Neural progenitor cell (in vitro differentiated cells): ENCODE measurements around the gene AMACR. TPM values are rescaled to one million over a fixed set of nuclear protein-coding genes. Genes with fewer than 3 reads are reported as not detected.
"Not testable (repeated sequence)": the region's sequence is repeated elsewhere in the genome, so short reads cannot be mapped to it uniquely, and the experiment has no call there.

ENCODE experiments used
- DNase-seq: peaks from one replicate; pipeline ENCODE4 v3.0.0-alpha.2; 2016; ENCODE audit warnings: low spot score
- H2AFZ ChIP-seq: fragments of 200-600 bp; sonication (generic); replicated peaks from 2 replicates; pipeline ENCODE4 v1.6.1; 2016; ENCODE audit warnings: antibody characterized with exemption
- H3F3A ChIP-seq: fragments of 200-600 bp; sonication (generic); 2 replicates; pipeline ENCODE4 v1.6.1; 2016; ENCODE audit warnings: antibody characterized with exemption, low read depth
- H3K27ac ChIP-seq: fragments of 200-600 bp; sonication (generic); 2 replicates; pipeline ENCODE4 v1.5.1; 2016; ENCODE audit warnings: mild to moderate bottlenecking
- H3K27me3 ChIP-seq: fragments of 200-600 bp; sonication (generic); 2 replicates; pipeline ENCODE4 v1.6.1; 2016; ENCODE audit warnings: mild to moderate bottlenecking, moderate library complexity
- H3K36me3 ChIP-seq: fragments of 200-600 bp; sonication (generic); 2 replicates; pipeline ENCODE4 v1.5.1; 2016
- H3K4me1 ChIP-seq: fragments of 200-600 bp; sonication (generic); 2 replicates; pipeline ENCODE4 v1.6.1; 2016; ENCODE audit warnings: mixed run types
- H3K4me2 ChIP-seq: fragments of 200-600 bp; sonication (generic); 2 replicates; pipeline ENCODE4 v1.6.1; 2016
- H3K4me3 ChIP-seq: fragments of 200-600 bp; sonication (generic); 2 replicates; pipeline ENCODE4 v1.5.1; 2016
- H3K79me2 ChIP-seq: fragments of 200-600 bp; sonication (generic); 2 replicates; pipeline ENCODE4 v1.6.1; 2016; ENCODE audit warnings: low read depth
- H3K9ac ChIP-seq: fragments of 200-600 bp; sonication (generic); 2 replicates; pipeline ENCODE4 v1.6.1; 2016
- H3K9me3 ChIP-seq: fragments of 200-600 bp; sonication (generic); 2 replicates; pipeline ENCODE4 v1.5.1; 2016; ENCODE audit warnings: low read depth
- H4K20me1 ChIP-seq: fragments of 200-600 bp; sonication (generic); 2 replicates; pipeline ENCODE4 v1.6.1; 2016; ENCODE audit warnings: low read depth
- H3K27ac Mint-ChIP-seq: 3 replicates; pipeline ENCODE4 v1.8.0; 2021; ENCODE audit warnings: mixed read lengths
- H3K27me3 Mint-ChIP-seq: 2 replicates; pipeline ENCODE4 v1.8.0; 2022; ENCODE audit warnings: low read depth, mild to moderate bottlenecking, inconsistent platforms, moderate library complexity, mixed read lengths; ENCODE audit not compliant: insufficient read depth
- H3K36me3 Mint-ChIP-seq: 3 replicates; pipeline ENCODE4 v1.8.0; 2021; ENCODE audit warnings: mixed read lengths
- H3K4me1 Mint-ChIP-seq: 3 replicates; pipeline ENCODE4 v1.8.0; 2021; ENCODE audit warnings: mixed read lengths
- H3K4me3 Mint-ChIP-seq: 3 replicates; pipeline ENCODE4 v1.8.0; 2021; ENCODE audit warnings: mild to moderate bottlenecking, moderate library complexity, mixed read lengths
- H3K9me3 Mint-ChIP-seq: 3 replicates; pipeline ENCODE4 v1.8.0; 2020; ENCODE audit warnings: mixed read lengths
- EZH2 ChIP-seq: fragments of 200-600 bp; sonication (generic); IDR thresholded peaks from 2 replicates; pipeline ENCODE4 v1.6.1; 2017; ENCODE audit warnings: antibody characterized with exemption, mild to moderate bottlenecking, moderate library complexity
- EZH2phosphoT487 ChIP-seq: fragments of 200-600 bp; sonication (generic); IDR thresholded peaks from 2 replicates; pipeline ENCODE4 v1.6.1; 2017; ENCODE audit warnings: antibody characterized with exemption
- total RNA-seq: library from RNA; depleted of rRNA; stranded (reverse); fragments of >200 nt; gene quantifications from 2 replicates; pipeline ENCODE4 v1.2.3, GENCODE V29; 2015; ENCODE audit warnings: low replicate concordance
- TF ChIP-seq, protein P1 (sequence below): fragments of 200-600 bp; sonication (generic); IDR thresholded peaks from 2 replicates; pipeline ENCODE4 v1.5.1; 2017; ENCODE audit warnings: antibody characterized with exemption, mild to moderate bottlenecking

The AMACR gene
- total RNA-seq, 1 donor from 2014 or later: 14.9 TPM

DNA sequence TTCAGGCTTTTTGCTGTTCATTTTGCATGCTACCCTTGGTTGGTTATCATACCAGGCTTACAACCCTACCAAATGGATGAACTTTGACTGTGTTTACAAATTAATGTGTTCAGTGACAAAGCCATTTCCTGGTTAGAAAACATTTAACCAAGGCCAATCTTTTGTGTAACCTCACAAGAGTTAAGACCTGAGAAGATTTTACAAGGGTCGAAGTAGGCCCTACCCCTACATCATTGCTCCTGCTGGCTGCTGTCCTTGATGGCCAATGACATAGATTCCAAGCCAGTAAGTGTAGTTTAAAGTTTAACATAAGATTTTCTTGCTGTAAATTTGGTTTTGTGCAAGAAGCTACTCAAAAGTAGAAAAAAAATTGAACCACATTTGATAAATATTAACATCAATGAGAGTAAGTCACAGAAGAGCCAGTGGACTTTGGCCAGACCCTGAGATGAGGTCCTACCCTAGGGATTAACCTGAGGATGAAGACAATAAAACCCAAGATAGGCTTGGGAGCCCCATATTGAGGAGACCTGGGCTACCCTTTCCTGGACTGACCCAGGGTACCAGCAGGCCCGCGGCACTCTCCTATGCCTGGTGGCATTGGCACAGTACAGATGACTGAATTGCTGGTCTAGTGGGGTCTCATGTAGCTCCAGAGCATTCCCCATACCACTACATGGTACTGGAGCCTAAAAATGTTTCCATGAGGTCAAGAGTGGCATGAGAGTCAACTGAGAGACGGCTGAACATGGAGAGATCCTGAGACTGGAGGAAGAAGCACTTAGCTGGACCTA, 26.9 kb upstream of the AMACR start:
- TF ChIP-seq, protein P1, sequence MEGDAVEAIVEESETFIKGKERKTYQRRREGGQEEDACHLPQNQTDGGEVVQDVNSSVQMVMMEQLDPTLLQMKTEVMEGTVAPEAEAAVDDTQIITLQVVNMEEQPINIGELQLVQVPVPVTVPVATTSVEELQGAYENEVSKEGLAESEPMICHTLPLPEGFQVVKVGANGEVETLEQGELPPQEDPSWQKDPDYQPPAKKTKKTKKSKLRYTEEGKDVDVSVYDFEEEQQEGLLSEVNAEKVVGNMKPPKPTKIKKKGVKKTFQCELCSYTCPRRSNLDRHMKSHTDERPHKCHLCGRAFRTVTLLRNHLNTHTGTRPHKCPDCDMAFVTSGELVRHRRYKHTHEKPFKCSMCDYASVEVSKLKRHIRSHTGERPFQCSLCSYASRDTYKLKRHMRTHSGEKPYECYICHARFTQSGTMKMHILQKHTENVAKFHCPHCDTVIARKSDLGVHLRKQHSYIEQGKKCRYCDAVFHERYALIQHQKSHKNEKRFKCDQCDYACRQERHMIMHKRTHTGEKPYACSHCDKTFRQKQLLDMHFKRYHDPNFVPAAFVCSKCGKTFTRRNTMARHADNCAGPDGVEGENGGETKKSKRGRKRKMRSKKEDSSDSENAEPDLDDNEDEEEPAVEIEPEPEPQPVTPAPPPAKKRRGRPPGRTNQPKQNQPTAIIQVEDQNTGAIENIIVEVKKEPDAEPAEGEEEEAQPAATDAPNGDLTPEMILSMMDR: no peak
- no peak for TF ChIP-seq EZH2
- Histone ChIP-seq H3K9me3 (no peaks in the 10 kb centered on the region), H3K27me3 (no peaks in the 10 kb centered on the region), H3K4me2 (no peak overlapping the region), H2AFZ (no peak overlapping the region), H3K36me3 (no peaks in the 10 kb centered on the region), H3F3A (no peaks in the 10 kb centered on the region), H3K27ac (no peak overlapping the region), H3K79me2 (no peaks in the 10 kb centered on the region), H3K9ac (no peak overlapping the region), H3K4me1 (peaks cover 13% of the 10 kb centered on the region), H4K20me1 (no peaks in the 10 kb centered on the region), H3K4me3 (no peak overlapping the region)
- H3K9me3 Mint-ChIP-seq: peaks cover 5% of the 10 kb centered on the region
- peaks cover 9% of the 10 kb centered on the region for H3K4me1 Mint-ChIP-seq
- H3K36me3 Mint-ChIP-seq: peaks cover 2% of the 10 kb centered on the region
- H3K4me3 Mint-ChIP-seq: no peak overlapping the region
- no peak overlapping the region for H3K27ac Mint-ChIP-seq
- H3K27me3 Mint-ChIP-seq: no peaks in the 10 kb centered on the region
- no peak for DNase-seq

- peaks cover 2% of the 10 kb centered on the region for H3K36me3 Mint-ChIP-seq
- H3K4me3 Mint-ChIP-seq: no peak overlapping the region
- no peaks in the 10 kb centered on the region for H3K27me3 Mint-ChIP-seq
- Histone ChIP-seq H3K79me2 (no peaks in the 10 kb centered on the region), H2AFZ (no peak overlapping the region), H3K4me1 (no peaks in the 10 kb centered on the region), H3K9ac (no peak overlapping the region), H3K4me3 (no peak overlapping the region), H3K4me2 (no peak overlapping the region), H3K27ac (no peak overlapping the region), H3K36me3 (no peaks in the 10 kb centered on the region), H4K20me1 (no peaks in the 10 kb centered on the region), H3F3A (no peaks in the 10 kb centered on the region), H3K27me3 (no peaks in the 10 kb centered on the region), H3K9me3 (no peaks in the 10 kb centered on the region)
- no peaks in the 10 kb centered on the region for H3K9me3 Mint-ChIP-seq
- DNase-seq: no peak
- peaks cover 4% of the 10 kb centered on the region for H3K4me1 Mint-ChIP-seq
- TF ChIP-seq EZH2phosphoT487: no peak
- no peak for TF ChIP-seq EZH2
- TF ChIP-seq, protein P1: no peak
- H3K27ac Mint-ChIP-seq: no peak overlapping the region
These were observed 24.1 kb upstream of the AMACR start for GRCh38 chr5:34031966-34032365.

GRCh38 chr5:34031117-34031516, 23.3 kb upstream of the AMACR start:
- no peak for DNase-seq
- TF ChIP-seq EZH2: no peak
- TF ChIP-seq EZH2phosphoT487: no peak
- TF ChIP-seq, protein P1: no peak
- Histone ChIP-seq H3K4me1 (no peaks in the 10 kb centered on the region), H3K36me3 (no peaks in the 10 kb centered on the region), H3K4me3 (no peak overlapping the region), H3K4me2 (no peak overlapping the region), H4K20me1 (no peaks in the 10 kb centered on the region), H3K27me3 (no peaks in the 10 kb centered on the region), H3K9me3 (no peaks in the 10 kb centered on the region), H3K9ac (no peak overlapping the region), H2AFZ (no peak overlapping the region), H3K27ac (no peak overlapping the region), H3K79me2 (no peaks in the 10 kb centered on the region), H3F3A (no peaks in the 10 kb centered on the region)
- Mint-ChIP-seq H3K9me3 (no peaks in the 10 kb centered on the region), H3K27me3 (no peaks in the 10 kb centered on the region), H3K4me1 (peaks cover 4% of the 10 kb centered on the region), H3K36me3 (peaks cover 3% of the 10 kb centered on the region), H3K27ac (no peak overlapping the region), H3K4me3 (no peak overlapping the region)

- not testable (repeated sequence) for H3K79me2 ChIP-seq, H3K4me3 ChIP-seq, H3K27ac ChIP-seq, H3F3A ChIP-seq, H3K36me3 Mint-ChIP-seq, H3K27me3 ChIP-seq, H3K9me3 ChIP-seq, H3K36me3 ChIP-seq, H3K27ac Mint-ChIP-seq, H4K20me1 ChIP-seq, DNase-seq, H3K4me2 ChIP-seq, H2AFZ ChIP-seq, H3K4me3 Mint-ChIP-seq, H3K4me1 Mint-ChIP-seq, H3K9me3 Mint-ChIP-seq, H3K9ac ChIP-seq, H3K4me1 ChIP-seq, H3K27me3 Mint-ChIP-seq
These were observed 22.7 kb upstream of the AMACR start for GRCh38 chr5:34030585-34030984.
